Epithelial cell of prostate (primary cell): Measurements from ENCODE around the gene PSMA8.
"Not testable (repeated sequence)": the region's sequence is repeated elsewhere in the genome, so short reads cannot be mapped to it uniquely, and the experiment has no call there.

Source experiments
- DNase-seq: peaks from one replicate; pipeline ENCODE4 v3.0.0-alpha.2; 2011; ENCODE audit warnings: low read depth, low spot score
- H3K27ac ChIP-seq: fragments of 450-650 bp; 2 replicates; pipeline ENCODE4 v1.5.1; 2017; ENCODE audit warnings: mild to moderate bottlenecking

Gene PSMA8

DNA sequence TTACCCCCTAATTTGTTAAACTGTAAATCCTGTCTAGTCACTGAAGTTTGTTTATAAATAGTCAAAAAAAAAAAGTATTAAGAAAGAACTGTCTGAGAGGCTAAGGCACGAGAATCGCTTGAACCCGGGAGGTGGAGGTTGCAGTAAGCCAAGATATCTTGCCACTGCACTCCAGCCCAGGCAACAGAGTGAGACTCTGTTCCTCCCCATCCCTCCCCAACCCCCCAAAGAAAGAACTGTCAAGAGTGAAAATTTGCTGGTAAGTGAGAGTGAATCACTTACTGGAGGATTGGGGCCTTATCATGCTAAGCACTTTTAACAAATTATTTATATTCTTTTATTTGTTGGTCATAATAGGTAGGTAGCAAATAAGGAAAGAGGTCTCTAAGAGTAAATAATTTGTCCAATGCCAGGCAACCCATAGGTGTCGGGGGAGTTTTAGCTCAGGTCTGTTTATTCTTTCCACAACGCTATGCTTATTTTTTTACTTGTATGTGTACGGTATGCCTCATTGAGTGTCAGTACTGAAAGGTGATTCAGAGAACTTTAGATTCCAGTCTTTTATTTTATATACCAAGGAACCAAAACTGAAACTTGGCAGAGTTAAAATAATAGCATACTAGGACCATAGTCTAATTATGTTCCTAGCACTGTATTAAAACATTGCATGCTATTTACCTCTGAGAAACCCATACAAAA, 95.0 kb downstream of the PSMA8 start:
- DNase-seq = no peak
- H3K27ac ChIP-seq = no peak overlapping the region

DNA sequence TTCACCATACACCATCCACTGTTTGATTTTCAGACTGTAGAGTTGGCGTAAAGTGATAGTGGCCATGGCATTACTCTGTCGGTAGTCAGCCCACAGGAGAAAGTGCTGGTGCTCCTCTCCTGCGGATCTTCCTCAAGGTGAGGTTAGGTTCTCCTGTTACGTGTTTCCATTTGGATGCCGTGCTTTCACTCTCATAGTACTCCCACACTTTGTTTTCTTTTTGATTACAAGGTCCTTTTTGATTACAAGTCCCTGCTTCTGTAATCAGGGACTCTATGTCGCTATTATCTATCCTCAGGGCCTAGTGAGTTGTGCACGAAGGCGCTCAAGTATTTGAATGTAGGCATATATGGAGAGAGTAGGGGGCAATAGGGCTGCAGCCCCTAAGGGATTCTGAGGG, 96.8 kb downstream of the PSMA8 start:
- H3K27ac ChIP-seq = no peak overlapping the region

DNA sequence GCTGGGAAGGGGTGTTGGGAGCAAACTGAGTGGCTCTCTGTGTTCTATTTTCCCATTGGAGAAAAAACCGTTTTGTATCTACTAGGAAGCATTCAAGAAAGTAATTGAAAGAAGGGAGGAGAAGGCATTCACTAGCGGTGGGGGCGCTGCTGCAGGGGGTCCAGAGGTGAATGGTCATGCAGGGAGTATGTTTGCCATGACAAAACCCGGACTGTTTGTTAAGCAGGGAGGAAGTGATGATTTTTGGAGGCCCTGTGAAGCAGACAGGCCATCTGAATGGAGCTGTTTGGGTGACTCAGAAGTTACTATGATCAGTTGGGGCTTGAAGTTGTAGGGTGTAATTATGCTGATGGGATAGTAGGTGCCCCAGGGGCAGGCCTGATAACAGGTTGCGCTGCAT, 99.5 kb downstream of the PSMA8 start:
- DNase-seq = no peak
- no peak overlapping the region for H3K27ac ChIP-seq

More for the DNA sequence above, 96.8 kb downstream of the PSMA8 start:
- DNase-seq = no peak

DNA sequence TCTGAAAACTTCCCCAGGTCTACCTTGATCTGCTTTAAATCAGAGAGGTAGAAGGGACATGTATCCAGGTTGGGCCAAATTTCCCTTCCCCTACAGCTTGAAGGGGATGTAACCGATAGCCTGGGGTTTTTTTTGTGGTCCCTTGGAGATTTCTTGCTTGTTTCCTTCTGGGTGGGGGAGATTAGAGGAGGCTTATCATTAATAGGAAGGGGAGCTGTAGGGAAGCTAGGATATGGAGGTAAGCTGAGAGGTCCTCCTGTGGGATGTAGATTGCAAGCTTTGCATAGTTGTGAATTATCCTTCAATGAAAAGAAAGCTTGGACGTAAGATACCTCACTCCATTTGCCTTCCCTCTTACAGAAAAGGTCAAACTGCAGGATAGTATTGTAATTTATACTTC, 103.7 kb downstream of the PSMA8 start:
- H3K27ac ChIP-seq, DNase-seq: not testable (repeated sequence)

DNA sequence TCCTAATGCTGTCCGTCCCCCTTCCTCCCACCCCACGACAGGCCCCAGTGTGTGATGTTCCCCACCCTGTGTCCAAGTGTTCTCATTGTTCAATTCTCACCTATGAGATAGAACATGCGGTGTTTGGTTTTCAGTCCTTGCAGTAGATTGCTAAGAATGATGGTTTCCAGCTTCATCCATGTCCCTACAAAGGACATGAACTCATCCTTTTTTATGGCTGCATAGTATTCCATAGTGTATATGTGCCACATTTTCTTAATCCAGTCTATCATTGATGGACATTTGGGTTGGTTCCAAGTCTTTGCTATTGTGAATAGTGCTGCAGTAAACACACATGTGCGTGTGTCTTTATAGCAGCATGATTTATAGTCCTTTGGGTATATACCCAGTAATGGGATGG, 105.0 kb downstream of the PSMA8 start:
- not testable (repeated sequence) for DNase-seq, H3K27ac ChIP-seq

DNA sequence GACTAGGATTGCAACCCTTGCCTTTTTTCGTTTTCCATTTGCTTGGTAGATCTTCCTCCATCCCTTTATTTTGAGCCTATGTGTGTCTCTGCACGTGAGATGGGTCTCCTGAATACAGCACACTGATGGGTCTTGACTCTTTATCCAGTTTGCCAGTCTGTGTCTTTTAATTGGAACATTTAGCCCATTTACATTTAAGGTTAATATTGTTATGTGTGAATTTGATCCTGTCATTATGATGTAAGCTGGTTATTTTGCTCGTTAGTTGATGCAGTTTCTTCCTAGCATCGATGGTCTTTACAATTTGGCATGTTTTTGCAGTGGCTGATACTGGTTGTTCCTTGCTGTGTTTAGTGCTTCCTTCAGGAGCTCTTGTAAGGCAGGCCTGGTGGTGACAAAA, 108.7 kb downstream of the PSMA8 start:
- not testable (repeated sequence) for H3K27ac ChIP-seq, DNase-seq
